ENCODE results near the gene KCNK3. TPM values are rescaled to one million over a fixed set of nuclear protein-coding genes. Genes with fewer than 3 reads are reported as not detected.

Gene KCNK3
- polyA plus RNA-seq, 1 of the 3 experiments (the other 2 are of a cell fraction) = 0.16 TPM

DNA sequence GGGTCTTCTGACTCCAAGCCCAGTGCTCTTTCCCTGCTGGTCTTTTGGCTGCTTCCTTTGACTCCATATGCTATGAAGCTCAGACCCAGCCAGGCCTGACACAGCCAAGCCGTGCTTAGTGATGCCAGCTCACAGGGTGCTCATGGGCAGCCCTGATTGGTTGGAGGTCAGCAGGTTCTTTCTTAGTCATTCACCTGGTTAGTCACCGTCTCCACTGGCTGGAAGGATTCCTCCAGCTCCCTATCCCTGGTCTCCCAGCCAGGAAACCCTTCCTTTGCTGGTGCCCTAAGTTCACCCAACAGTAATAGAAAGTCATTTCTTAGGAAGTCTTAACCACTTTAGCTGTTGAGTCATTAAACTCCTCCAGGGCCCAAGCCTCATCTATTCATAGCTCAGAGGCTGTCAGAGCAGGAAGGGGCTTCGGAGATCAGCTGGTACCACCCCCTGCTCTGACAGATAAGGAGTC, 3.9 kb downstream of the KCNK3 start:
- peaks cover 3% of the 10 kb centered on the region for H3F3A ChIP-seq (replicated peaks; ENCODE audit: insufficient read depth)
- no peak overlapping the region for H2AFZ ChIP-seq (ENCODE audit: low read depth)
- peaks cover 5 to 38% of the 10 kb centered on the region in 2 experiments; a peak in 1 of 4 replicates for H3K4me1 ChIP-seq (ENCODE audit: control insufficient read depth in 1 of 2, insufficient read depth in 2 of 2, low read depth in 1 of 2, low read length in 1 of 2)
- H3K9ac ChIP-seq = no peak overlapping the region
- CTCF ChIA-PET = interaction anchor here (0.7 to 5.2 kb wide), 7 partner anchors 15 to 92 kb away, joined by 3 to 35 read pairs (median 3); no protein-coding TSS in a partner anchor
- H3K79me2 ChIP-seq (ENCODE audit: insufficient read depth) = no peaks in the 10 kb centered on the region
- no peaks in the 10 kb centered on the region for H3K36me3 ChIP-seq (replicated peaks in 1 of 2; ENCODE audit: control insufficient read depth in 1 of 2, insufficient read depth in 2 of 2, low read length in 1 of 2)
- DNase-seq = no peak
- TF ChIP-seq NFIC (IDR thresholded peaks at IDR 0.05; ENCODE audit: borderline replicate concordance) (no peak; the same call in 1 of the 2 replicates), FOSL2 (IDR thresholded peaks at IDR 0.05; ENCODE audit: borderline replicate concordance, low read depth) (peak; percentile 63; the same call in 1 of the 2 replicates)
- 16% methylated on average over 3 of the region's 3 CpGs for WGBS (ENCODE audit: low lambda C conversion rate)
- H3K9me3 ChIP-seq = no peaks in the 10 kb centered on the region
- no peaks in the 10 kb centered on the region for H3K9me2 ChIP-seq
- 0 out of 2 replicates have a peak overlapping the region, but pooled peaks have one; percentile 3 for H3K4me2 ChIP-seq
- no peak overlapping the region for H3K4me3 ChIP-seq (ENCODE audit: low read depth in 2 of 2, low read length in 1 of 2)
- POLR2A ChIA-PET = no interaction called here
- H4K20me1 ChIP-seq (ENCODE audit: insufficient read depth) = no peaks in the 10 kb centered on the region
- H3K27ac ChIP-seq (ENCODE audit: low read depth in 2 of 2, low read length in 1 of 2) = peak overlapping the region in 1 of 2 experiments; percentile 36; a peak in 1 of 4 replicates
- peaks cover 17% of the 10 kb centered on the region for H3K27me3 ChIP-seq (ENCODE audit: insufficient read depth)

DNA sequence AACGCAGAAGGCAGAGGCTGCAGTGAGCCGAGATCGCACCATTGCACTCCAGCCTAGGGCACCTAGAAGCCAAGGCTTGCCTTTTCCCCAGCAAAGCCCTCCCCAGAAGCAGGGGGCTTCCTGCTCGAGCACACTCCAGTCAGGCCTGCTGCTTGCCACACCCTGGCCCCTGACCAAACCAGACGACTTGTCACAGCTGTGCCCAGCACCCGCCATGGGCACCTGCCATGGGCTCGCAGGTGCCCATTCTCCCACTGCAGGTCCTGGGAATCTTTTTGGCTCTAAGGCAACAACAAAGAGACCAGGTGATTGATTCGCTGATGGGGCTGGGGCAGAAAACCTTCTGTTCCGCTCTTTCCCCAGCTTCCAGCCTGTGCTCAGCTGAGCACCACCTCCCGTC, 4.9 kb downstream of the KCNK3 start:
- Histone ChIP-seq H3K27ac (ENCODE audit: low read depth in 2 of 2, low read length in 1 of 2) (no peak overlapping the region), H4K20me1 (ENCODE audit: insufficient read depth) (no peaks in the 10 kb centered on the region), H3K36me3 (replicated peaks in 1 of 2; ENCODE audit: control insufficient read depth in 1 of 2, insufficient read depth in 2 of 2, low read length in 1 of 2) (no peaks in the 10 kb centered on the region), H3F3A (replicated peaks; ENCODE audit: insufficient read depth) (peaks cover 3% of the 10 kb centered on the region), H3K4me2 (0 out of 2 replicates have a peak overlapping the region, but pooled peaks have one; percentile 3), H3K4me3 (ENCODE audit: low read depth in 2 of 2, low read length in 1 of 2) (no peak overlapping the region), H3K79me2 (ENCODE audit: insufficient read depth) (no peaks in the 10 kb centered on the region), H3K9me3 (no peaks in the 10 kb centered on the region), H3K9me2 (no peaks in the 10 kb centered on the region), H3K4me1 (ENCODE audit: control insufficient read depth in 1 of 2, insufficient read depth in 2 of 2, low read depth in 1 of 2, low read length in 1 of 2) (peaks cover 5 to 39% of the 10 kb centered on the region in 2 experiments; a peak in 1 of 4 replicates), H2AFZ (ENCODE audit: low read depth) (no peak overlapping the region), H3K9ac (no peak overlapping the region), H3K27me3 (ENCODE audit: insufficient read depth) (peaks cover 17% of the 10 kb centered on the region)
- no peak for DNase-seq
- TF ChIP-seq TCF12 (IDR thresholded peaks at IDR 0.05) (no peak), RAD21 (IDR thresholded peaks at IDR 0.05; ENCODE audit: low read length) (no peak), PBX3 (IDR thresholded peaks at IDR 0.05) (no peak), FOXM1 (IDR thresholded peaks at IDR 0.05; ENCODE audit: low read depth) (no peak), MXI1 (IDR thresholded peaks at IDR 0.05; ENCODE audit: low read depth, low read length) (no peak), EP300 (IDR thresholded peaks at IDR 0.05; ENCODE audit: borderline replicate concordance in 1 of 2, low read depth in 1 of 2, low read length in 1 of 2) (no peak), RXRA (IDR thresholded peaks at IDR 0.05; ENCODE audit: borderline replicate concordance, low read depth) (no peak), RFX5 (IDR thresholded peaks at IDR 0.05; ENCODE audit: low read length) (no peak), NRF1 (IDR thresholded peaks at IDR 0.05; ENCODE audit: low read depth, low read length) (no peak), EZH2phosphoT487 (IDR thresholded peaks at IDR 0.05; ENCODE audit: borderline replicate concordance, low read depth) (no peak), YY1 (IDR thresholded peaks at IDR 0.05; ENCODE audit: low read depth) (no peak)
- TF ChIP-seq, protein P1, sequence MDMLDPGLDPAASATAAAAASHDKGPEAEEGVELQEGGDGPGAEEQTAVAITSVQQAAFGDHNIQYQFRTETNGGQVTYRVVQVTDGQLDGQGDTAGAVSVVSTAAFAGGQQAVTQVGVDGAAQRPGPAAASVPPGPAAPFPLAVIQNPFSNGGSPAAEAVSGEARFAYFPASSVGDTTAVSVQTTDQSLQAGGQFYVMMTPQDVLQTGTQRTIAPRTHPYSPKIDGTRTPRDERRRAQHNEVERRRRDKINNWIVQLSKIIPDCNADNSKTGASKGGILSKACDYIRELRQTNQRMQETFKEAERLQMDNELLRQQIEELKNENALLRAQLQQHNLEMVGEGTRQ (IDR thresholded peaks at IDR 0.05; ENCODE audit: borderline replicate concordance, low read depth, low read length) = no peak
- TF ChIP-seq, protein P2, sequence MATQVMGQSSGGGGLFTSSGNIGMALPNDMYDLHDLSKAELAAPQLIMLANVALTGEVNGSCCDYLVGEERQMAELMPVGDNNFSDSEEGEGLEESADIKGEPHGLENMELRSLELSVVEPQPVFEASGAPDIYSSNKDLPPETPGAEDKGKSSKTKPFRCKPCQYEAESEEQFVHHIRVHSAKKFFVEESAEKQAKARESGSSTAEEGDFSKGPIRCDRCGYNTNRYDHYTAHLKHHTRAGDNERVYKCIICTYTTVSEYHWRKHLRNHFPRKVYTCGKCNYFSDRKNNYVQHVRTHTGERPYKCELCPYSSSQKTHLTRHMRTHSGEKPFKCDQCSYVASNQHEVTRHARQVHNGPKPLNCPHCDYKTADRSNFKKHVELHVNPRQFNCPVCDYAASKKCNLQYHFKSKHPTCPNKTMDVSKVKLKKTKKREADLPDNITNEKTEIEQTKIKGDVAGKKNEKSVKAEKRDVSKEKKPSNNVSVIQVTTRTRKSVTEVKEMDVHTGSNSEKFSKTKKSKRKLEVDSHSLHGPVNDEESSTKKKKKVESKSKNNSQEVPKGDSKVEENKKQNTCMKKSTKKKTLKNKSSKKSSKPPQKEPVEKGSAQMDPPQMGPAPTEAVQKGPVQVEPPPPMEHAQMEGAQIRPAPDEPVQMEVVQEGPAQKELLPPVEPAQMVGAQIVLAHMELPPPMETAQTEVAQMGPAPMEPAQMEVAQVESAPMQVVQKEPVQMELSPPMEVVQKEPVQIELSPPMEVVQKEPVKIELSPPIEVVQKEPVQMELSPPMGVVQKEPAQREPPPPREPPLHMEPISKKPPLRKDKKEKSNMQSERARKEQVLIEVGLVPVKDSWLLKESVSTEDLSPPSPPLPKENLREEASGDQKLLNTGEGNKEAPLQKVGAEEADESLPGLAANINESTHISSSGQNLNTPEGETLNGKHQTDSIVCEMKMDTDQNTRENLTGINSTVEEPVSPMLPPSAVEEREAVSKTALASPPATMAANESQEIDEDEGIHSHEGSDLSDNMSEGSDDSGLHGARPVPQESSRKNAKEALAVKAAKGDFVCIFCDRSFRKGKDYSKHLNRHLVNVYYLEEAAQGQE (IDR thresholded peaks at IDR 0.05; ENCODE audit: low read depth, low read length) = no peak
- ChIA-PET CTCF (interaction anchor here (0.6 to 5.2 kb wide), 6 partner anchors 12 to 137 kb away, joined by 3 to 35 read pairs (median 4); no protein-coding TSS in a partner anchor), POLR2A (interaction anchor here (0.6 kb wide), 1 partner anchor 15 kb away, joined by 3 read pairs; no protein-coding TSS in a partner anchor)
- WGBS (ENCODE audit: low lambda C conversion rate) = 76% methylated on average over 7 of the region's 10 CpGs

Measured in SK-N-SH (cell line).